NCI-H510A (cell line): Measurements from ENCODE around the gene STON1.
A peak's percentile ranks its signal among the peaks of the same experiment; 100 is the strongest.
"Not testable (repeated sequence)": the region's sequence is repeated elsewhere in the genome, so short reads cannot be mapped to it uniquely, and the experiment has no call there.

Experiments used
- DNase-seq: peaks from one replicate; lab custom pipeline; 2025; lab: John Stamatoyannopoulos, UW

Gene STON1

DNA sequence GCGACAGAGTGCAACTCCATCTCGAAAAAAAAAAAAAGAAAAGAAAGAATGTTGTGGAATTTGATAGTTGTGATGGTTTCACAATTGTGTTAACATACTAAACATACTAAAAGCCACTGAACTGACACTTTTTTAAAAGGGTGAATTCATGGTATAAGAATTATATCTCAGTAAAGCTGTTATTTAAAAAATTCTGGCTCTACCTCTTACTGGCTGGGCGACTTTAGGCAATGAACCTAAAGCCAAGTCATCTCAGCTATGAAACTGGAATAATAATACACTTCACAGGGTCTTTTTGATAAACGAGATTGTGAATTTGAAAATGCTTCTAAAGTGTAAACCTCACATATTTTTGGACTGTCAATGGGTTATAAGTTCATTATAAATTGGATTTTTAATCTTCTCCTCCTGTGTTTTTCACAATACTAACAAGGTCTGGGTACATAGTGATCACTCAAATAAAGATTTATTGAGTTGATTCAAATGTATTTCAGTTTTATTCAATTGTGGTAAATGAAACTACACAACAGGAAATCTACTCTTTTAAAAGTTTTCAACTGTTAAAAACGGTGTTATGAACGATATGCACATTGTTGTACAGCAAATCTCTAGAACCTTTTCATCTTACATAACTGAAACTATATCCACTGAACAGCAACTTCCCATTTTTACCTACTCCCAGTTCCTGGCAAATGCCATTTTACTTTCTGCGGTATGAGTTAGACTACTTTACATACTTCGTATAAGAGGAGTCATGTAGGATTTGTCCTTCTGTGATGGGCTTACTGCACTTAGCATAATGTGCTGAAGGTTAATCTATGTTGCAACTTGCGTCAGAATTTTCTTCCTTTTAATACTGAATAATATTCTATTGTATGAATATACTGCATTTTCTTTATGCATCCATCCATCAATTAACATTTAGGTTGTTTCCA, 44.7 kb downstream of the STON1 start:
- no peak for DNase-seq

DNA sequence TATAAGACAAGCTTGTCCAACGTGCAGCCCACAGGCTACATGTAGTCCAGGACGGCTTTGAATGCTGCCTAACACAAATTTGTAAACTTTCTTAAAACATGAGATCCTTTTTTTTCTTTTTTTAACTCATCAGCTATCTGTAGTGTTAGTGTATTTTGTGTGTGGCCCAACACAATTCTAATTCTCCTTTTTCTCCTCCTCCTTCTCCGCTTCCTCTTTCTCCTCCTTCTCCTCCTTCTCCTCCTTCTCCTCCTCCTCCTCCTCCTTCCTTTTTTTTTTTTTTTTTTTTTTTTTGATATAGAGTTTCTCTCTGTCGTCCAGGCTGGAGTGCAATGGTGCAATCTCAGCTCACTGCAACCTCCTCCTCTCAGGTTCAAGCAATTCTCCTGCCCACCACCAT, 48.4 kb downstream of the STON1 start:
- DNase-seq, result no peak

DNA sequence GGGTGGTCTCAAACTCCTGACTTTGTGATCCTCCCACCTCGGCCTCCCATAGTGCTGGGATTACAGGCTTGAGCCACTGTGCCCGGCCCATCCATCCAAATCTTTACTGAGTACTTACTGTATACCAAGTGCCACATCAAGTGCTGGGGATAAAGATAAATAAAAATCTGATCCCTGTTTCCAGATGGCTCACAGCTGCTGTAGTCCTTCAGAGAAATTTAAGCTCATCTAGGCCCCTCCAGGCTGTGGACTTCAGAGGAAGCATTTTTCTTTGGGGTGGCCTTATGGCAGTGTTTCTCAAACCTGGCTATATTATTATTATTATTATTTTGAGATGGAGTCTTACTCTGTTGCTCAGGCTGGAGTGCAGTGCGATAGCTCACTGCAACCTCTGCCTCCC, 54.0 kb downstream of the STON1 start:
- no peak for DNase-seq

DNA sequence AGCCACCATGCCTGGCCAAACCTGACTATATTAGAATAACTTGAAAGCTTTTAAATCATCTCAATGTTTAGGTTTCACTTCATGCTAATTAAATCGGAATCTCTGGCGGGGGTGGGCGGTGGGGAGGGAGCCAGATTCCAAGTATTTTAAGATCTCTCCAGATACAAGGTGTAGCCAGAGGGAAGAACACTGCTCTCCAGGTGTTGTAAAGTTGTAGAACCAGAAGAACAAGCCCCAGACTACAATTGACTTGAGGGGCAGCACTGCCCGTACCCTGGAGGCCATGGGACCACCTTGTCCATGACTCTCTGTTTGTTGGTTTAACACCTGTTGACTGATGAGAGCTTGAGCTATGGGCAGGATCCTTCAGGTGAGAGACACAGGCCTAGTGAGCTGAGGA, 54.6 kb downstream of the STON1 start:
- no peak for DNase-seq

- DNase-seq, result no peak
Measured at GRCh38 chr2:48586433-48586832, 56.5 kb downstream of the STON1 start.

DNA sequence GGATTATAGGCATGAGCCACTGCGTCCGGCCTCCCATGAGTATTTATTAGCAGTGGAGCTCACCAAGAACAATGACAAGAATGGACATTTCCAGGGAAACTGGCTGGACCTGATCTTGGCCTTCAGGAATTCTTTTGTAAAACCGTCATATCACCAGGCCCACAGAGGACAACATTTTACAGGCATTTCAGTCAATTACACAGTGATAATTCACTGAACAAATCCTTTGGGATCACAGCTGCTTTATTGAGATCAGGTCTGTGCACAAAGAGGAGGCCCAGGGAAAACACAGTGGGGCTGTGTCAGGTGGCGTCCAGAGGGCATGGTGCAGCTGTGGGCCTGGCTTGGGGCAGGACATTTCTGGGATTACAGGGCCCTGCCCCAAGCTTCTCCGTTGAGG, 57.6 kb downstream of the STON1 start:
- DNase-seq, result no peak

GRCh38 chr2:48587961-48588360, 58.0 kb downstream of the STON1 start:
- no peak for DNase-seq

DNA sequence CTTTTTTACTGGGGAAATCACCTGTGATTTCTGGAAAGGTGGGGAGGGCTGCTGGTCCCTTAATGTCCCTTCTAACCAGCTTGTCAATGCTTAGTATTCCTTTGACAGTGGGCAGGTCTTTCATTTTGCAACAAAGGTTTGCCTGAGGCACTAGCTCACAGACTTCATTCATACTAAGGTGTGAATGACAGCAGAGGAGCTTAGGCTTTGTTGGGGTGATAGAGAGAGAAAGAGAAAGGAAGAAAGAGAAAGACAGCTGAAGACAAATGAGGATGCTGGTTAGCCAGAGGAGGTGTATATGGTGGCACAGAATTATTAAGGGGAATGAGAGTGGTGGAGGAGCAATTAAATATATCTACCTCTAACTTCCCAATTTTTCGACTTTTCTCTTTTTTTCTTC, 58.8 kb downstream of the STON1 start:
- no peak for DNase-seq

GRCh38 chr2:48589170-48589767, 59.3 kb downstream of the STON1 start:
- no peak for DNase-seq

DNA sequence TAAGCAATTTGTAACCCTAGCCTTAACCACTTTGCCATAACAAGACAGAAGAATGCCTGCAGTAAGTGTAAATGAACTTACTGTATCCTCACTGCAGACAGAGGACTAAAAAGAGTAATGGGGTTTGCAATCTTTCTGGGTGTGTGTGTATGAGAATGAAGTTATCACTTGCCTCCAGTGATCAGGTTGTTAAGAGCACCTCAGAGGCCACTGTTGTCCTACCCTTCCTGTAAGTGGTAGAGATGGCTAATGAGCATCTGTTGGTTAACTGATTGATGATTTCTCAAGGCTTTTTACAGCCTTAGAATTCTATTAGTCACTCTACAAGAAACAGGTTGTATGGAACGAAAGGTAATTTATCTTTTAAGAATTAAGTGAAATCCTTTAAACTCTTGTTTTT, 60.1 kb downstream of the STON1 start:
- DNase-seq, result no peak

- DNase-seq, result no peak
Measured at GRCh38 chr2:48592067-48592466, 62.1 kb downstream of the STON1 start.

- not testable (repeated sequence) for DNase-seq
Measured at GRCh38 chr2:48596751-48597150, 66.8 kb downstream of the STON1 start.

- DNase-seq, result no peak
Measured at GRCh38 chr2:48597492-48597891, 67.5 kb downstream of the STON1 start.

DNA sequence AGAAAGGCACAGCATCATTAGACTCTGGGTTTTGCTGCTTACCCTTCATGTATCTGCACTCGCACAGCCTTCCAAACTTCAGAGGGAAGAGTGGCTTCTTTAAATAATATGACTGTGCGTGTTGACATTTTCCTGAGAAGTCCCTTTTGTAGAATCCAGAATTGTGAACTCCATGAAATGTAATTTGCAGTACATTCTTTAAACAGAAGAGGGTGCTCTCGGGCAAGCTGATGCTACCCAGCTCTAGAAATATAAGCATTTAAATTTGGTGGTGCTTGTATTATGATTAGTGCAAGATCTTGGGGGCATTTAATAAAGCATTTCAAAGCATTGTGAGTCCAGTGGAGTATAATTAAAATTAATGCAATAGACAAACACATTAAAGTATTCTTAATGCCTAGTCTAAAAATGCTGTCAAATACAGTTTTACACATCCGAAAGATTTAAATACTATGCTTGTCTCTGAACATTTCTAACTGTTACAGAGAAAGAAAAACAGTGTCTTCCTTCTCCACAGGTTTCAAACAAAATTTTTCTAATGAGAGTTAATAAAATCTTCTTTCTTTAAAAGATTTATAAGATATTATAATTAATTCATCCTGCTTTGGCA, 70.4 kb downstream of the STON1 start:
- DNase-seq, result no peak

- DNase-seq, result no peak
Measured at GRCh38 chr2:48600917-48601316, 71.0 kb downstream of the STON1 start.

DNA sequence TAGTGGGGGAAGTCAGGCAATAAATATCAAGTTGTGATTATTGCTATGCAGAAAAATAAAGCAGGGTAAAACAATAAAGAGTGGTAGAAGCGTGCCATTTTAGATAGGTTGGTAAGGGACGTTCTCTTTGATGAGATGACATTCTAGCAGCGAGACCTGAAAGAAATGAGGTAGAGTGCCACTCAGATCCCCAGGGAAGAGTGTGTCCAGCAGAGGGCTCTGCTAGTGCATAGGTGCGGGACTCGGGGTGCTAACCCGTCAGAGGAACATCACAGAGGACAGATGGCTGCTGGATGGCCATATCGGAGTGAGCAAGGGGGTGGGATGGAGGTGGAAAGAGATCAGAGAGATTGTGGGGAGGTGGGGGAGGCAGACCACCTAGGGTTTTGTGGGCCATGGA, 71.4 kb downstream of the STON1 start:
- peak; percentile 17 for DNase-seq

- DNase-seq, result no peak
Measured at GRCh38 chr2:48605482-48606175, 75.7 kb downstream of the STON1 start.

DNA sequence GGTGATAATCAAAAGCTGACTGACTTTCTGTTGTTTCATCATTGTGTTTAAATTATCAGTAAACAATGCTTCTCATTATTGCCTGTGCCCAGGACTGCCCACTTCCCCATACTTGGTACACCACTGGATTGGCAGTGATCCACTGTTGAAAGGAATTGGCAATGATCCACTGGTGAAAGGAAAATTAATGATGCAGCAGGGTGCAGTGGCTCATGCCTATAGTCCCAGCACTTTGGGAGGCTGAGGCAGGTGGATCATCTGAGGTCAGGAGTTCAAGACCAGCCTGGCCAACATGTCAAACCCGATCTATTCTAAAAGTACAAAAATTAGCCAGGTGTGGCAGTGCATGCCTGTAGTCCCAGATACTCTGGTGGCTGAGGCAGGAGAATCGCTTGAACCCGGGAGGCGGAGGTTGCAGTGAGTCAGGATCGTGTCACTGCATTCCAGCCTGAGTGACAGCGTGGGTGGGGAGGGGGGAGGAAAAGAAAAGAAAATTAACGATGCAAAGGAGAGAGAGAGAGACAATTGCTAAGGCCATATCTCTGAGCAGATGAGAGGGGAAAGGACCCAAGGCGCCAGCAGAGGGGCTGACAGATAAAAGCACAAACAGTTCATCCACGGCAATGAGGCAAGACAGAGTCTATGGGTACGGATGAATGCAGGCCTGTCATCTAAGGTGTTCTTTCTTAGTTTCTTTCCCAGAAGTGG, 77.5 kb downstream of the STON1 start:
- no peak for DNase-seq

- no peak for DNase-seq
Measured at GRCh38 chr2:48613211-48613610, 83.3 kb downstream of the STON1 start.

DNA sequence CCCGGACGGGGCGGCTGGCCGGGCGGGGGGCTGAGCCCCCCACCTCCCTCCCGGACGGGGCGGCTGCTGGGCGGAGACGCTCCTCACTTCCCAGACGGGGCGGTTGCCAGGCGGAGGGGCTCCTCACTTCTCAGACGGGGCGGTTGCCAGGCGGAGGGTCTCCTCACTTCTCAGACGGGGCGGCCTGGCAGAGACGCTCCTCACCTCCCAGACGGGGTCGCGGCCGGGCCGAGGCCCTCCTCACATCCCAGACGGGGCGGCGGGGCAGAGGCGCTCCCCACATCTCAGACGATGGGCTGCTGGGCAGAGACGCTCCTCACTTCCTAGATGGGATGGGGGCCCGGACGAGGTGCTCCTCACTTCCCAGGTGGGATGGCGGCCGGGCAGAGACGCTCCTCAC, 84.6 kb downstream of the STON1 start:
- not testable (repeated sequence) for DNase-seq

- no peak for DNase-seq
Measured at GRCh38 chr2:48617618-48618017, 87.7 kb downstream of the STON1 start, which contains the start of gene GTF2A1L. Gene GTF2A1L, plus strand, starts transcription at chr2:48617856. Its CDS starts 19 bp downstream, at chr2:48617875.

GRCh38 chr2:48619526-48619925, 89.6 kb downstream of the STON1 start:
- no peak for DNase-seq
